NCI-H2081 treated with DMSO at 0.1 percent for 48 hours (cell line): Measurements from ENCODE around the gene HLF.

Source experiments
- DNase-seq: peaks from one replicate; lab custom pipeline; 2025; lab: John Stamatoyannopoulos, UW

The HLF gene

DNA sequence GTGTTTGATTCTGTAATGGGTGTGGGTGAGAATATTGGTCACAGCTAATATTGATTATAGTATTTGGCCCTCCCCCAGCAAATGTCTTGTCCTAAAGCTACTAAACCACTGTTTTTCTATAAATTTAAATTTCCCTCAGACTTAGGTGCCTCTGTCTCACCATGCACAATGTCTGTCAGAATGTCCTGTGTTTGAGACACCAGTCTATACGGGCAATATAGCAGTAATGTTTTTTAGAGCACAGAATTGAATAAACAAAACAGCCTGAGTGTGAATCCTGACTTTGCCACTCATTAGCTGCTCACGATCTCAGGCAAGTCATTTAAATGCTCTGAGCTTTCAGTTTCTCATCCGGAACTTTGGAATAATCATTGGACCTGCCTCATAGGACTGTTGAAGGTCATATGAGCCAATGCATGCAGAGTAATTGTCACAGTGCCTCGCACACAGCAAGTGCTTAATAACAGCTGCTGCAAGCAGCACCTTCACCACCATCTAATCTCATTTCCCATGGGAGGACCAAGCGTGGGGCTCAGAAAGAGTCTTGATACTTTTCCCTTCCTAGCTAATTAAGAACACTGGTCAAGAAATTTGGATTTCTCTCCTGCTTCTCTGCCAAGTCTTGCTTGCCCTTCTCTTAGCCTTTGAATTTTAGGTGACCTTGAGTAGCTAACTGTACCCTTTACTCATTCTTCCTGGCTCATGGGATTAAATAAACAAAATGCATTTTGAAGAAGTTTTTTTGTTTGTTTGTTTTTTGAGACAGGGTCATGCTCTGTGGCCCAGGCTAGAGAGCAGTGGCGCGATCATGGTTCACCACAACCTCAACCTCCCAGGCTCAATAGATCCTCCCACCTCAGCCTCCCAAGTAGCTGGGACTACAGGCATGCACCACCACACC lies 9.8 kb downstream of the HLF start:
- no peak for DNase-seq

DNA sequence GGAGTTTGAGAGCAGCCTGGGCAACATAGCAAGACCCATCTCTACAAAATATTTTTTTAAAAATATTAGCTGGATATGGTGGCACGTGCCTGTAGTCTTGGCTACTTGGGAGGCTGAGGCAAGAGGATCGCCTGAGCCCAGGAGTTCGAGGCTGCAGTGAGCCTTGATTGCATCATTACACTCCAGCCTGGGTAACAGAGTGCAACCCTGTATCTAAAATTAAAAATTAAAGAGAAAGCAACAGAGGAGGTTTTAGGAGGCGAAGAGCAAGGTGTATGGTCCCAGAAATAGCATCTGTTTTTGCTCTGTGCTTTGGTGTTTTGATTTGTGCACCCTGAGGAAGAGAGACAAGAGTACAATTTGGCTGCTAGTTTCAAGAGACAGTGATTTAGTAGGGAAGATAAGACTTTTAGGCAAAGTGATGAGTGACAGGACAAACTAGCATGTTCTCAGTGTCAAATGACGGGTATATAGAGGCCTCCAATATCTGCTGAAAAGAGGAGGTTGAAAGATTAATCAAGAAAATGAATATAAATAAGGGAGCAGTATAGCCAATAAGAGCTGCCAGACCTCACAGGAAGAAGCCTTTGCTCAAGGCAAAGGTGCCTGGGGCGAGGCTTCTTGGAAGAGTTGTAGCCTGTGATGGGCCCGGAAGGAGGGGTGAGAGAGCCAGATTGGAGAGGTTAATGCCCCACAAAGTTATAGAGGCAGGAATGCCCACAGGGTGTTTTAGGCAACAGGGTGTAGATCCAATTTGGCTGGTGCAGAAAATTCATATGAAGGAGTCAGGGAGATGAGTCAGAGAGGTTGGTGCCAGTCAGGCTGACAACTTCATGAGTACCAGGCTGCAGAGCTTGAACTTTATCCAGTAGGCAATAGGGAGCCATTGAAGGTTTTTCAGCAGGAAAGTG lies 11.4 kb downstream of the HLF start:
- DNase-seq: no peak

GRCh38 chr17:55278173-55278961 lies 13.6 kb downstream of the HLF start:
- DNase-seq: no peak

GRCh38 chr17:55279203-55279602 lies 14.4 kb downstream of the HLF start:
- DNase-seq: no peak

GRCh38 chr17:55279788-55280187 lies 15.0 kb downstream of the HLF start:
- no peak for DNase-seq

GRCh38 chr17:55280212-55280611 lies 15.5 kb downstream of the HLF start:
- DNase-seq: no peak

DNA sequence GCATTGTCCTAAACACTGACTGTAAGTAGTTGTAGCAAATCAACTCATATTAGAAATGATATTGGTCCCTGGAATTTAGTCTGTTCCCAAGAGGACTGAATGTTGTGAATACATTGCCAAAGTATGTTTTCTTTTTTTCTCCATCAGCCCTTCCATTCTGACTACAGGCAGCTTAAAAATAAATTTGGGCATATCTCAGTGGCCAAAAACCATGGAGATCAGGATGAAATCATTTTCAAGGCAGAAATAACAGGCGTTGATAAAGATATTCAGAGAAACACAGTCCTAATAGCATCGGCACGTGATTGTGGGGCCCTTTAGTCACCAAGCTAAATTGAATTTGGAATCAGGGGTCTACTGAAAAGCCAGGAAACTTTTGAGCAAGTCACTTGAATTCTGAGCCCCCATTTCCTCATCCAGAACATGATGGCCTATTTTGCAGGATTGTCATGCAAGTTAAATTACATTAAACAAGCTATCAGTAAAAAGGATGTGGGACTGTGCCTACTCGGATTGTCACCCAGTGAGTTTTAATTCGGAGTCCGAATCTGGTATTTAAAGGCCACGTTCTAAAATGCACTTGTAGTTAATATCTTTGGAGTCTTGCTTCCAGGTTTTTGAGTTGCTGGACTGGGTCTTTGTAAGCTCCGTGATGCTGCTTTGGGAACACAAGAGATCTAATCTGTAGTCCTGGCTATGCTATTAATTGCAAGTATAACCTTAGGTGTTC lies 17.1 kb downstream of the HLF start:
- DNase-seq: no peak

GRCh38 chr17:55282379-55282702 lies 17.6 kb downstream of the HLF start:
- no peak for DNase-seq

- DNase-seq: no peak
Measured at GRCh38 chr17:55282741-55283140, 18.0 kb downstream of the HLF start.

DNA sequence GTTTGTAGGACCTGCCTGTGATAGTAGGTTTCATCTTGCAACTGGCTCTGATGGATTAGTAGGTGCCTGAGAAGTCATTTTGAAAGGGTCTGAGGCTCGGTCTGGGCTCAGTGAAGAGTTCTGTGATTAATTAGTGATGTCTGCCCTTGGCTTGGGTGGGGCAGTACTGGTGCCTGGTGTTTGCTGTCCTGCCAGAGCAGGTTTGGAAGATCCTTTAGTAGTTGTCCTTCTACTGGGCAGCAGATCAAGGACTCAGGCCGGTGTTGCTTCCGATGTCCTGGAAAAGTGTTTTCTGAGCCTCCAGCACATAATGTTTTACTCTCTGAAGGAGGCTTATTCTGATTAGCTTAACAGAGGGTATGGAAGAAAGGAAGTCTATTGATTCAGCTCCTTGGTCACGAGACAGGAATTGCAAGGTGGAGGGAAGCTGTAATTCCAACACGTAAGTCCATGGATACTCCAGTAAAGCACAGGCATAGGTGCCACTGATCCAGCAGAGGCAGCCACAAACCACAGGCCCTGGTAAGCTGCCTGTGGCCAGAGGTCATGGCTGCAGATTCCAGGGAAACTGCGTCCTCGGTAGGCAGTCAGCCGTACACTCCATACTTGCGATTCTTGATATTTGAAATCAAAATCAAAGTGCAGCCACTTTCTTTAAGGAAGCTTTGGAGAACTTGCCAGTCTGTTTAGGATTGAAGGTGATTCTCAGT lies 18.7 kb downstream of the HLF start:
- no peak for DNase-seq

DNA sequence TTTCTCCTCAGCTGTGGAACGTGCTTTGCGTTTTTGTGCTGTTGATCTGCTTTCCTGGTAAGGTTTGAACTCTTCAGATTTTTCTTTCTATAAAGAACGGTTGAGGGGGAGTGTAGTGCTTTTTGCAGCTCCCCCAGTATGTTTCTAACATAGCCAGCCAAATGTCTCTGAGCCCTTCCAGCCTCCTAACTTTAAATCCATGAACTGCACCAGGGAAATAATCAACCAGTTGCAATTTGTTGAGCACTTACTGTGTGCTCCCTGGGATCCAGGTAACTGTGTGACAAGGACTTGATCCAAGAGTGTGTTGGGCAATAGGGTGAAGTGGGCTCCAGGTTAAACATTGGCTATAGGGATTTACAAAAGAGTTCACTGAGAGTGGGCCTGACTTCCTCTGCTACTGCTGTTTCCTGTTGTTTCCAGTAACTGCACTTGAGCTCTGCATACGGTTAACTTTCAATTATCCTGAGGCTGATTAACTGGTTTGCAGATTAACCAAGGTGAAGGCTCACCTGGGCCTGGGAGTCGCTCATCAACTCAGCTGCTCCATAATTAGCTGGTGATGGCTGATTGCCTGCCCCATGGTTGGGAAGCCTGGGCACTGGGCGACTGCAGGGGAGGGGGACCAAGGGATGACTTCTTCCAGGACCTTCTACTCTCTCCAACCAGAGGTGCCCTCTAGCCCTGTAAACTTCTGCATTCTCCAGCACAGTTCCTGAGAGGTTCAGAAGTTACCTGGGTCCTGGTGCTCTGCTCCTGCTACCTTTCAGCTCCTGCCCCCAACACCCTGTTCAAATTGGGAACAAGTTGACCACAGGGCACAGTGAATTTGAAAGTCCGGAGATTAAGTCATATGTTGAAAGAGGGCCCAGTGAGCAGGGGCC lies 19.5 kb downstream of the HLF start:
- DNase-seq: no peak

DNA sequence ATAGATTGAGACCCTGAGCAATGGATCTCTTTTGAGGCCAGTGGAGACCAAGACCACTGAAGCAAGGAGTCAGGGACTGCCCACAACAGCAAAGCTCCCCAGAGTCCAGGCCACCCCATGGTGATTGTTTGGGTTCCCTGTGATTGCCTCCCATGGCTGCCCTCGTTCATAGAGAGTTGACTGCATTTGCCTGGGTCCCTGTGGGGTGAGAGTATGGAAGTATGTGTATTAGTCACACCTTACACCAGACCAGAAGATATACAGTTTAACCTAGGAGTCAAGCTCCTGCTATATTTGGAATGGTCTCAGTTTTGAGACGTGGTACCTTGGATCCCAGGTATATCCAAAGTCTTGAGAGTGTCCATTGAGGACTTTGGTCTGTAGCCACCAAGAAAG lies 20.2 kb downstream of the HLF start:
- DNase-seq: no peak

DNA sequence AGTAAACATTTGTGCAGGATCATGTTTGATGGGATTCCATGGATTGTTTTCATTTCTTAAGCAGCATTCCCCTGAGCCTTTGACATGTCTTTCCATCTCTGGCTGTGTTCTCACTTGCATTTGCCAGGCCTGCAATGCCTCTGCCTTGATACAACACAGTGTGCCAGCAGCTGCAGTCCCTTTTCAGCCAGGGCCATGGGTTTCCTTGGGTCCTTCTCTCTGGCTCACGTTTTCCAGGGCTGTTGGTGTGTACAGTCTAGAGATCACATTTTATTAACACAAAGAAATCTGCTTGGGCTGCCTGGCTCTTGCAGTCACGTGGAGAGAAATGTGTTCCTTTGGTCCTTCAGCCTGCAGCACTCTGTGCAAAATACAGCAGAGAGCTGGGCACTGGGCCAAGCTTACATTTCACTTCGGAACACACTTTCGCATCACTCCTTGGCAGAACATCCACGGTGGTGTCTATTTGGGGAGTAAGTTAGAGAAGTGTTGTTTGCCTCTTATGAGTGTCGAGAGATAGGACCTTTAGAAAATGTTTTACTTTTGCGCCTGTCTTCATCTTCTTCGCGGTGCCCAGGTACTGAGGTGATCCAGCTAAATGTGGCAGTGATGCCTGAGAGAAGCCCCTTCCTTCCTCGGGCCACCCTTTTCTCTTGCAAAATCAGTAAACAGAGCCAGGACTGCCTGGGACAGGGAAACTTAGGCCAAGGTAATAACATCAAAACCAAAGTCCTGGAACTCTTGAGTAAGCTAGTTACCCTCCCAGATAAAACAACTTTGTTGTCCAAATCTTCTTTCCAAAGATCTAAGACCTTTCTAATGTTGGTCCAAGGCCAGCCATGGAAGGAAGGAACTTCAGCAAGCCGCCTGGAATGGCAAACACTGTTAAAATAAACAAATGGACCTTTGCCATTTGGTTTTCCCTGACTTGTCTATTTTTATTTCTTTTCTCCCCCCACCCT lies 20.9 kb downstream of the HLF start:
- DNase-seq: no peak

DNA sequence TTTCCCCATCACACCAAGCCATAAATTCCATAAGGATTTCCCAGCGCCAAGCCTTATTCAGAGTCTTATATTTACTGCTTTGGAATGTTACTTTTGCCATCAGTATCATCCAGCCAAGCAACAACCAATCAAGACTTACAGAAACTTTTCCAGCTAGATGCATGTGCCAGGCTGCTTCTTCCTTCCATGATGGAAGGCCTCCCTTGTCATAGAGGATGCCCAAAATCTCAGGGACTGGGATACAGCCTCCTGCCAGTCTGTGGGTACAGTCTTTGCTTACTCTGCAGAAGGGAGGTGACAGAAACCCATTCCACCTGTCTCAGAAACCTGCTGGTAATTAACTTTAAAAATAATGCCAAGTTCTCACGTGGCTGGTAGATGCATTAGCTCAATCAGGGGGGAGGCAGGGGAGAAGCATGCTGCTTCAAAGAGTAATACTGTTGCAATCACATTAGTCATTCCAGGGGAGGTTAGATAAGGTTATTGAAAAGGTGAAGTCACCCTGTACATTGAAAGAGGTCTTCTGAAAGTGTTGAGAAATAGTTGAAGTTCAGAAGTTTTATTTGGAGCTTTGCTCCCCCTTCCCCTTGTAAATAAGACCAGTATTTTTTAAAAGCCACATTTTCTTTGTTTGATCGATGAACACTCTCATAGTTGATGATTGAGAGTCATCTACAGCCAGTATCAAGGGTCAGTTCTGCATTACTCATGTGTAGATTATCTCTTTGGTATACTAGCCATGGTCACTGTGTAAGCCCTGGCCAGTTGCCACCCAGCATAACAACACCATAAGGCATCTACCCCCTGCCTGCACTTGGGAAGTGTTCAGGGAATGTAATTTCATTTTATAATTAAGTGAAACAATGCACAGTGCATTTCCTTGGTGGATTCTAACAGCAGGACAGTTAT lies 22.2 kb downstream of the HLF start:
- DNase-seq: no peak

- no peak for DNase-seq
Measured at GRCh38 chr17:55288356-55289105, 23.8 kb downstream of the HLF start.

- DNase-seq: no peak
Measured at GRCh38 chr17:55289106-55289446, 24.3 kb downstream of the HLF start.

DNA sequence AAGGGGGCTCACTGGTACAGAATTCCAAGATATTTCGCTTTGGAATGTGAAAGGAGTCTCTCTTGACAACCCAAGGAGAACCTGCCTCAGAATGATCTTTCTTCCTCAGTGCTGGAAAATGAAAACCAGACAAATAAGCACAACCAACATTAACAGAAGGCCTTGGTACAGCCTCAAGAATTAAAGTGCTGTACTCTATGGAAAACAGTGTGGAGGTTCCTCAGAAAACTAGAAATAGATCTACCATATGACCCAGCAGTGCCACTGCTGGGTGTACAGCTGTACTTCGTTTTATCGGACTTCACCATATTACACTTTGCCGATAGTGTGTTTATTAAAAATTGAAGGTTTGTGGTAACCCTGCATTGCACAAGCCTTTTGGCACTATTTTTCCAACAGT lies 25.2 kb downstream of the HLF start:
- no peak for DNase-seq
